ENCODE data around the gene IGF2BP3.
"Not testable (repeated sequence)": the region's sequence is repeated elsewhere in the genome, so short reads cannot be mapped to it uniquely, and the experiment has no call there.

The IGF2BP3 gene

GRCh38 chr7:23418046-23418445 is 52.2 kb downstream of the IGF2BP3 start:
- H4K91ac ChIP-seq (ENCODE audit: low read length), result no peak overlapping the region

GRCh38 chr7:23415198-23415597 is 55.1 kb downstream of the IGF2BP3 start:
- Histone ChIP-seq H3K9ac (ENCODE audit: low read length) (no peak overlapping the region), H3K36me3 (ENCODE audit: control insufficient read depth in 1 of 2, insufficient read depth in 2 of 2, low read depth in 1 of 2, low read length in 2 of 2) (peaks cover 11 to 16% of the 10 kb centered on the region in 2 experiments), H3K4ac (ENCODE audit: low read depth in 1 of 2, low read length in 2 of 2) (no peak overlapping the region), H3K14ac (ENCODE audit: low read length in 2 of 2) (no peak overlapping the region), H2BK15ac (ENCODE audit: low read depth, poor library complexity, severe bottlenecking) (no peak overlapping the region), H3K4me1 (ENCODE audit: control insufficient read depth, insufficient read depth, low read depth, low read length) (peaks cover 6% of the 10 kb centered on the region), H3K9me3 (ENCODE audit: control insufficient read depth, low read length) (no peaks in the 10 kb centered on the region), H4K8ac (ENCODE audit: low read length) (no peak overlapping the region), H3K27me3 (ENCODE audit: control insufficient read depth in 1 of 2, insufficient read depth in 1 of 2, low read length in 2 of 2) (no peaks in the 10 kb centered on the region), H2BK5ac (ENCODE audit: low read depth, low read length, poor library complexity, severe bottlenecking) (no peak overlapping the region), H3K79me1 (replicated peaks; ENCODE audit: low read length, poor library complexity, severe bottlenecking) (peaks cover 25% of the 10 kb centered on the region), H3K23ac (ENCODE audit: low read length in 2 of 2) (no peak overlapping the region), H3K18ac (ENCODE audit: low read depth in 1 of 2, low read length in 2 of 2) (no peak overlapping the region), H2BK12ac (ENCODE audit: low read length in 2 of 2) (no peak overlapping the region), H3K4me3 (ENCODE audit: insufficient read depth in 1 of 2, low read depth in 1 of 2, low read length in 2 of 2) (no peak overlapping the region), H3K27ac (ENCODE audit: low read length, poor library complexity, severe bottlenecking) (no peak overlapping the region), H2AFZ (ENCODE audit: low read depth, low read length) (no peak overlapping the region), H2AK5ac (ENCODE audit: low read length, severe bottlenecking) (no peak overlapping the region), H3K4me2 (ENCODE audit: low read length, poor library complexity, severe bottlenecking) (no peak overlapping the region), H2BK120ac (ENCODE audit: low read depth, low read length) (no peak overlapping the region), H4K91ac (ENCODE audit: low read length) (no peak overlapping the region)
- 99% methylated on average over 37 of the region's 37 CpGs for WGBS
- DNase-seq, result no peak

More at GRCh38 chr7:23418046-23418445, 52.2 kb downstream of the IGF2BP3 start:
- Histone ChIP-seq H3K36me3 (ENCODE audit: control insufficient read depth in 1 of 2, insufficient read depth in 2 of 2, low read depth in 1 of 2, low read length in 2 of 2) (peaks cover 11 to 15% of the 10 kb centered on the region in 2 experiments), H3K79me1 (replicated peaks; ENCODE audit: low read length, poor library complexity, severe bottlenecking) (peaks cover 17% of the 10 kb centered on the region), H2BK12ac (ENCODE audit: low read length in 2 of 2) (no peak overlapping the region), H3K18ac (ENCODE audit: low read depth in 1 of 2, low read length in 2 of 2) (no peak overlapping the region), H3K9me3 (ENCODE audit: control insufficient read depth, low read length) (no peaks in the 10 kb centered on the region), H3K27ac (ENCODE audit: low read length, poor library complexity, severe bottlenecking) (no peak overlapping the region), H3K14ac (ENCODE audit: low read length in 2 of 2) (no peak overlapping the region), H2BK15ac (ENCODE audit: low read depth, poor library complexity, severe bottlenecking) (no peak overlapping the region), H2AK5ac (ENCODE audit: low read length, severe bottlenecking) (no peak overlapping the region), H3K4me2 (ENCODE audit: low read length, poor library complexity, severe bottlenecking) (no peak overlapping the region), H3K27me3 (ENCODE audit: control insufficient read depth in 1 of 2, insufficient read depth in 1 of 2, low read length in 2 of 2) (no peaks in the 10 kb centered on the region), H4K8ac (ENCODE audit: low read length) (no peak overlapping the region), H3K4me3 (ENCODE audit: insufficient read depth in 1 of 2, low read depth in 1 of 2, low read length in 2 of 2) (no peak overlapping the region), H3K4me1 (ENCODE audit: control insufficient read depth, insufficient read depth, low read depth, low read length) (peaks cover 5% of the 10 kb centered on the region), H3K23ac (ENCODE audit: low read length in 2 of 2) (no peak overlapping the region), H2BK5ac (ENCODE audit: low read depth, low read length, poor library complexity, severe bottlenecking) (no peak overlapping the region), H3K9ac (ENCODE audit: low read length) (no peak overlapping the region), H2AFZ (ENCODE audit: low read depth, low read length) (no peak overlapping the region), H3K4ac (ENCODE audit: low read depth in 1 of 2, low read length in 2 of 2) (no peak overlapping the region), H2BK120ac (ENCODE audit: low read depth, low read length) (no peak overlapping the region)
- peak; percentile 84 for DNase-seq

GRCh38 chr7:23410446-23411183 is 59.7 kb downstream of the IGF2BP3 start:
- H3K36me3 ChIP-seq (ENCODE audit: control insufficient read depth in 1 of 2, insufficient read depth in 2 of 2, low read depth in 1 of 2, low read length in 2 of 2), result peaks cover 11 to 19% of the 10 kb centered on the region in 2 experiments
- no peak overlapping the region for H4K91ac ChIP-seq (ENCODE audit: low read length)

GRCh38 chr7:23406564-23406963 is 63.7 kb downstream of the IGF2BP3 start:
- not testable (repeated sequence) for H3K27me3 ChIP-seq (ENCODE audit: control insufficient read depth in 1 of 2, insufficient read depth in 1 of 2, low read length in 2 of 2); H3K36me3 ChIP-seq (ENCODE audit: control insufficient read depth in 1 of 2, insufficient read depth in 2 of 2, low read depth in 1 of 2, low read length in 2 of 2); H2BK120ac ChIP-seq (ENCODE audit: low read depth, low read length); H4K91ac ChIP-seq (ENCODE audit: low read length); DNase-seq; H3K4me1 ChIP-seq (ENCODE audit: control insufficient read depth, insufficient read depth, low read depth, low read length); H2BK5ac ChIP-seq (ENCODE audit: low read depth, low read length, poor library complexity, severe bottlenecking); H3K4ac ChIP-seq (ENCODE audit: low read depth in 1 of 2, low read length in 2 of 2); H3K23ac ChIP-seq (ENCODE audit: low read length in 2 of 2); H2AFZ ChIP-seq (ENCODE audit: low read depth, low read length); H3K4me3 ChIP-seq (ENCODE audit: insufficient read depth in 1 of 2, low read depth in 1 of 2, low read length in 2 of 2); H4K8ac ChIP-seq (ENCODE audit: low read length); H3K18ac ChIP-seq (ENCODE audit: low read depth in 1 of 2, low read length in 2 of 2); H3K27ac ChIP-seq (ENCODE audit: low read length, poor library complexity, severe bottlenecking); H3K9me3 ChIP-seq (ENCODE audit: control insufficient read depth, low read length); H3K9ac ChIP-seq (ENCODE audit: low read length); H2AK5ac ChIP-seq (ENCODE audit: low read length, severe bottlenecking); H2BK15ac ChIP-seq (ENCODE audit: low read depth, poor library complexity, severe bottlenecking); H3K4me2 ChIP-seq (ENCODE audit: low read length, poor library complexity, severe bottlenecking); H2BK12ac ChIP-seq (ENCODE audit: low read length in 2 of 2); H3K14ac ChIP-seq (ENCODE audit: low read length in 2 of 2)
- 100% methylated on average over 1 of the region's 2 CpGs for WGBS
- H3K79me1 ChIP-seq (replicated peaks; ENCODE audit: low read length, poor library complexity, severe bottlenecking), result peaks cover 14% of the 10 kb centered on the region

More at GRCh38 chr7:23410446-23411183, 59.7 kb downstream of the IGF2BP3 start:
- Histone ChIP-seq H2AFZ (ENCODE audit: low read depth, low read length) (no peak overlapping the region), H3K18ac (ENCODE audit: low read depth in 1 of 2, low read length in 2 of 2) (no peak overlapping the region), H3K14ac (ENCODE audit: low read length in 2 of 2) (no peak overlapping the region), H2BK15ac (ENCODE audit: low read depth, poor library complexity, severe bottlenecking) (no peak overlapping the region), H2BK120ac (ENCODE audit: low read depth, low read length) (no peak overlapping the region), H3K4ac (ENCODE audit: low read depth in 1 of 2, low read length in 2 of 2) (no peak overlapping the region), H2AK5ac (ENCODE audit: low read length, severe bottlenecking) (no peak overlapping the region), H3K9ac (ENCODE audit: low read length) (no peak overlapping the region), H2BK5ac (ENCODE audit: low read depth, low read length, poor library complexity, severe bottlenecking) (no peak overlapping the region), H3K4me2 (ENCODE audit: low read length, poor library complexity, severe bottlenecking) (no peak overlapping the region), H3K27ac (ENCODE audit: low read length, poor library complexity, severe bottlenecking) (no peak overlapping the region), H3K27me3 (ENCODE audit: control insufficient read depth in 1 of 2, insufficient read depth in 1 of 2, low read length in 2 of 2) (no peaks in the 10 kb centered on the region), H3K79me1 (replicated peaks; ENCODE audit: low read length, poor library complexity, severe bottlenecking) (peaks cover 29% of the 10 kb centered on the region), H3K4me1 (ENCODE audit: control insufficient read depth, insufficient read depth, low read depth, low read length) (peaks cover 6% of the 10 kb centered on the region), H3K9me3 (ENCODE audit: control insufficient read depth, low read length) (no peaks in the 10 kb centered on the region), H4K8ac (ENCODE audit: low read length) (no peak overlapping the region), H3K23ac (ENCODE audit: low read length in 2 of 2) (no peak overlapping the region), H3K4me3 (ENCODE audit: insufficient read depth in 1 of 2, low read depth in 1 of 2, low read length in 2 of 2) (no peak overlapping the region), H2BK12ac (ENCODE audit: low read length in 2 of 2) (no peak overlapping the region)
- 87% methylated on average over 7 of the region's 7 CpGs for WGBS
- DNase-seq, result no peak

Measured in mesenchymal stem cell (in vitro differentiated cells and primary cell).